ENCODE data around the gene DRGX. TPM values are rescaled to one million over a fixed set of nuclear protein-coding genes. Genes with fewer than 3 reads are reported as not detected.

Gene DRGX
- total and polyA plus RNA-seq, 2 experiments from 2014 or later: not detected

GRCh38 chr10:49385939-49386922 lies 9.7 kb downstream of the DRGX start:
- TF ChIP-seq CTCF (IDR thresholded peaks at IDR 0.05; ENCODE audit: low read depth, low read length): no peak
- no peak for DNase-seq (ENCODE audit: low read depth in 1 of 2, low spot score in 1 of 2)

GRCh38 chr10:49384268-49384953 lies 11.5 kb downstream of the DRGX start:
- no peak for DNase-seq (ENCODE audit: low read depth in 1 of 2, low spot score in 1 of 2)
- Histone ChIP-seq H3K4me3 (no peak overlapping the region), H3K9me3 (ENCODE audit: low read depth) (no peaks in the 10 kb centered on the region), H3K27ac (no peak overlapping the region), H3K36me3 (no peaks in the 10 kb centered on the region), H3K27me3 (peaks cover 27% of the 10 kb centered on the region), H3K4me1 (ENCODE audit: low read depth) (no peaks in the 10 kb centered on the region)
- TF ChIP-seq CTCF (IDR thresholded peaks at IDR 0.05; ENCODE audit: low read depth, low read length): no peak

More at GRCh38 chr10:49385939-49386922, 9.7 kb downstream of the DRGX start:
- Histone ChIP-seq H3K36me3 (no peaks in the 10 kb centered on the region), H3K4me1 (ENCODE audit: low read depth) (no peaks in the 10 kb centered on the region), H3K4me3 (no peak overlapping the region), H3K9me3 (ENCODE audit: low read depth) (no peaks in the 10 kb centered on the region), H3K27me3 (peaks cover 43% of the 10 kb centered on the region), H3K27ac (no peak overlapping the region)

GRCh38 chr10:49383853-49384252 lies 12.0 kb downstream of the DRGX start:
- no peak for DNase-seq (ENCODE audit: low read depth in 1 of 2, low spot score in 1 of 2)
- Histone ChIP-seq H3K36me3 (no peaks in the 10 kb centered on the region), H3K9me3 (ENCODE audit: low read depth) (no peaks in the 10 kb centered on the region), H3K27me3 (peaks cover 25% of the 10 kb centered on the region), H3K4me3 (no peak overlapping the region), H3K27ac (no peak overlapping the region), H3K4me1 (ENCODE audit: low read depth) (no peaks in the 10 kb centered on the region)
- no peak for TF ChIP-seq CTCF (IDR thresholded peaks at IDR 0.05; ENCODE audit: low read depth, low read length)

GRCh38 chr10:49382826-49383225 lies 13.1 kb downstream of the DRGX start:
- Histone ChIP-seq H3K4me1 (ENCODE audit: low read depth) (no peaks in the 10 kb centered on the region), H3K9me3 (ENCODE audit: low read depth) (no peaks in the 10 kb centered on the region), H3K4me3 (no peak overlapping the region), H3K27ac (no peak overlapping the region), H3K27me3 (peaks cover 15% of the 10 kb centered on the region), H3K36me3 (no peaks in the 10 kb centered on the region)
- no peak for TF ChIP-seq CTCF (IDR thresholded peaks at IDR 0.05; ENCODE audit: low read depth, low read length)
- DNase-seq (ENCODE audit: low read depth in 1 of 2, low spot score in 1 of 2): no peak

GRCh38 chr10:49382226-49382625 lies 13.7 kb downstream of the DRGX start:
- Histone ChIP-seq H3K36me3 (no peaks in the 10 kb centered on the region), H3K27me3 (peaks cover 13% of the 10 kb centered on the region), H3K4me3 (no peak overlapping the region), H3K9me3 (ENCODE audit: low read depth) (no peaks in the 10 kb centered on the region), H3K27ac (no peak overlapping the region), H3K4me1 (ENCODE audit: low read depth) (no peaks in the 10 kb centered on the region)
- no peak for TF ChIP-seq CTCF (IDR thresholded peaks at IDR 0.05; ENCODE audit: low read depth, low read length)
- no peak for DNase-seq (ENCODE audit: low read depth in 1 of 2, low spot score in 1 of 2)

Measured in cardiac muscle cell (in vitro differentiated cells and primary cell).